AG04449 (cell line): Measurements from ENCODE around the gene TLE4.

Source experiments
- CTCF ChIA-PET: fragments of 350-600 bp; formaldehyde crosslinking; extraction: SDS; loops from one replicate; lab custom pipeline; 2021; ENCODE audit warnings: antibody characterized with exemption; lab: Yijun Ruan, JAX
- POLR2A ChIA-PET: fragments of 400-600, 350-600 bp; formaldehyde crosslinking; extraction: SDS; loops from one replicate; lab custom pipeline; 2020; ENCODE audit warnings: antibody characterized with exemption, inconsistent platforms; lab: Yijun Ruan, JAX
- DNase-seq: peaks from one replicate; pipeline ENCODE4 v3.0.0-alpha.2; 2010; ENCODE audit warnings: low read depth, low spot score
- H3K4me3 ChIP-seq: 2 replicates; pipeline ENCODE4 v1.5.1; 2011; ENCODE audit warnings: low read depth, mild to moderate bottlenecking, control low read depth, low read length
- CTCF ChIP-seq: IDR thresholded peaks from one replicate; pipeline ENCODE4 v1.5.1; 2011; ENCODE audit warnings: mild to moderate bottlenecking, moderate library complexity, low read length, control low read depth, inconsistent platforms; ENCODE audit not compliant: insufficient read depth; ENCODE audit errors: missing control alignments

The TLE4 gene

GRCh38 chr9:79574781-79575180 is 3.0 kb downstream of the TLE4 start:
- no peak for DNase-seq
- CTCF ChIA-PET = no interaction called here
- no peak for TF ChIP-seq CTCF
- peak overlapping the region; percentile 73 for H3K4me3 ChIP-seq
- POLR2A ChIA-PET = interaction anchor here (0.6 kb wide), 1 partner anchor 12 kb away, joined by 3 read pairs; no protein-coding TSS in a partner anchor

- ChIA-PET CTCF (no interaction called here), POLR2A (interaction anchor here (0.6 kb wide), 1 partner anchor 209 kb away, joined by 4 read pairs; no protein-coding TSS in a partner anchor)
- DNase-seq = no peak
- peak overlapping the region; percentile 73 for H3K4me3 ChIP-seq
- TF ChIP-seq CTCF = no peak
Observed at GRCh38 chr9:79575547-79575946, 3.8 kb downstream of the TLE4 start.

- TF ChIP-seq CTCF = no peak
- ChIA-PET CTCF (no interaction called here), POLR2A (no interaction called here)
- H3K4me3 ChIP-seq = peak overlapping the region; percentile 21; the same call in 1 of the 2 replicates
- DNase-seq = no peak
Observed at GRCh38 chr9:79577969-79578723, 6.4 kb downstream of the TLE4 start.

GRCh38 chr9:79578891-79579290 is 7.1 kb downstream of the TLE4 start:
- CTCF ChIA-PET = no interaction called here
- H3K4me3 ChIP-seq = 0 out of 2 replicates have a peak overlapping the region, but pooled peaks have one; percentile 9
- no peak for DNase-seq
- POLR2A ChIA-PET = no interaction called here
- no peak for TF ChIP-seq CTCF

GRCh38 chr9:79579624-79580023 is 7.9 kb downstream of the TLE4 start:
- no peak for TF ChIP-seq CTCF
- ChIA-PET POLR2A (interaction anchor here (1.0 kb wide), 1 partner anchor 8 kb away, joined by 5 read pairs; the partner anchor contains the start of gene TLE4), CTCF (no interaction called here)
- no peak overlapping the region for H3K4me3 ChIP-seq
- no peak for DNase-seq

GRCh38 chr9:79580055-79580454 is 8.3 kb downstream of the TLE4 start:
- no peak overlapping the region for H3K4me3 ChIP-seq
- no peak for TF ChIP-seq CTCF
- no peak for DNase-seq
- POLR2A ChIA-PET = interaction anchor here (1.0 kb wide), 1 partner anchor 9 kb away, joined by 5 read pairs; the partner anchor contains the start of gene TLE4
- CTCF ChIA-PET = no interaction called here
